Measurements from ENCODE around the gene PHLDA1. TPM values are rescaled to one million over a fixed set of nuclear protein-coding genes. Genes with fewer than 3 reads are reported as not detected.
A peak's percentile ranks its signal among the peaks of the same experiment; 100 is the strongest.

PHLDA1 gene
- total and polyA plus RNA-seq, 2 of the 13 experiments (the other 11 are each of a cell fraction or from before 2014, with no cell fraction given): 33.8 to 41.0 TPM

- TF ChIP-seq RAD21 (CRISPR knock-in tag; IDR thresholded peaks at IDR 0.05) (no peak), REL (CRISPR knock-in tag; conservative IDR thresholded peaks at IDR 0.05) (no peak), MEF2D (CRISPR knock-in tag; IDR thresholded peaks at IDR 0.05) (peak; percentile 4; the same call in 1 of the 2 replicates), HHEX (CRISPR knock-in tag; IDR thresholded peaks at IDR 0.05) (no peak), SNRNP70 (IDR thresholded peaks at IDR 0.05; ENCODE audit: low read depth, low read length) (no peak), ZNF839 (CRISPR knock-in tag; IDR thresholded peaks at IDR 0.05; ENCODE audit: borderline replicate concordance) (no peak), ZNF430 (CRISPR knock-in tag; IDR thresholded peaks at IDR 0.05) (peak; percentile 34; the same call in 1 of the 2 replicates), ZNF138 (CRISPR knock-in tag; IDR thresholded peaks at IDR 0.05; ENCODE audit: low read depth) (0 out of 2 replicates have a peak, but pooled peaks have one; percentile 20), MTF2 (CRISPR knock-in tag; IDR thresholded peaks at IDR 0.05; ENCODE audit: borderline replicate concordance) (no peak), ZNF7 (CRISPR knock-in tag; IDR thresholded peaks at IDR 0.05) (no peak), ZNF776 (CRISPR knock-in tag; IDR thresholded peaks at IDR 0.05) (peak; percentile 28; the same call in 1 of the 2 replicates), RBFOX2 (IDR thresholded peaks at IDR 0.05; ENCODE audit: low read depth, low read length) (peak; percentile 96), ZNF687 (CRISPR knock-in tag; IDR thresholded peaks at IDR 0.05) (peak; percentile 31), AFF4 (CRISPR knock-in tag; IDR thresholded peaks at IDR 0.05) (peak; percentile 97)
These were observed 1.6 kb downstream of the PHLDA1 start (continued) for GRCh38 chr12:76029982-76030340.
